ENCODE measurements around the gene POLR2J.
"Not testable (repeated sequence)": the region's sequence is repeated elsewhere in the genome, so short reads cannot be mapped to it uniquely, and the experiment has no call there.

The POLR2J gene

GRCh38 chr7:102514881-102515721 is 36.4 kb upstream of the POLR2J start:
- not testable (repeated sequence) for H3K79me2 ChIP-seq (ENCODE audit: low read length); H3K9me3 ChIP-seq (ENCODE audit: insufficient read depth, low read length); H4K20me1 ChIP-seq (ENCODE audit: insufficient read depth, low read length); H3K27me3 ChIP-seq (ENCODE audit: low read depth, low read length); H2AFZ ChIP-seq (ENCODE audit: low read depth, low read length); H3K36me3 ChIP-seq (replicated peaks; ENCODE audit: low read depth, low read length)
- peak overlapping the region; percentile 77 for H3K27ac ChIP-seq (ENCODE audit: low read length)
- 0 out of 2 replicates have a peak overlapping the region, but pooled peaks have one; percentile 42 for H3K4me3 ChIP-seq (ENCODE audit: low read length)
- H3K9ac ChIP-seq (ENCODE audit: low read length): peak overlapping the region; percentile 33; the same call in 1 of the 2 replicates
- peak overlapping the region; percentile 39; the same call in 1 of the 2 replicates for H3K4me2 ChIP-seq (ENCODE audit: low read length)
- H3K4me1 ChIP-seq (ENCODE audit: low read length): peaks cover 11% of the 10 kb centered on the region

DNA sequence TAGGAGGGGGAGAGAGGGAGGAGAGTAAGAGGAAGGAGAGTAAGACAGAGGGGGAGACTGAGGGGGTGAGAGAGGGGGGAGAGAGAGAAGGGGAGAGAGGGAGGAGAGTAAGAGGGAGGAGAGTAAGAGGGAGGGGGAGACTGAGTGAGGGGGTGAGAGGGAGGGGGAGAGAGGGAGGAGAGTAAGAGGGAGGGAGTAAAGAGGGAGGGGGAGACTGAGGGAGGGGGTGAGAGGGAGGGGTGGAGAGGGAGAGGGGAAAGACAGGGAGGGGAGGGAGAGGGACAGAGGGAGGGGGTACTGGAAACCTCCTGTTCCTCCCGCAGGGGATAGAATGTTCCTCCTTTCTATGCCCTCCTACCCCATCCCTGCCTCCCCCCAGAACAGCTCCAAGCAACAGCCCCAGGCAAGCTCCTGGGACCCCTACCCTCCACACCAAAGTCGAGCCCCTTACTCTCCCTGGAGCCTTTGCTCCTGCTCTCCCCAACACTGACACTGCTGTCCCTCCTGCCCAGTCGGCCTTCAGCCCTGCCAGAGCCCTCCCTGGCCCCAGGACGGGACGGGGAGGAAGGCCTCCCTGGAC is 34.0 kb upstream of the POLR2J start:
- Histone ChIP-seq H3K9ac (ENCODE audit: low read length) (peak overlapping the region; percentile 64), H3K27ac (ENCODE audit: low read length) (peak overlapping the region; percentile 65), H3K4me3 (ENCODE audit: low read length) (peak overlapping the region; percentile 72), H3K4me2 (ENCODE audit: low read length) (peak overlapping the region; percentile 62)
- not testable (repeated sequence) for H2AFZ ChIP-seq (ENCODE audit: low read depth, low read length); H3K27me3 ChIP-seq (ENCODE audit: low read depth, low read length); H4K20me1 ChIP-seq (ENCODE audit: insufficient read depth, low read length); H3K36me3 ChIP-seq (replicated peaks; ENCODE audit: low read depth, low read length); H3K79me2 ChIP-seq (ENCODE audit: low read length); H3K9me3 ChIP-seq (ENCODE audit: insufficient read depth, low read length); H3K4me1 ChIP-seq (ENCODE audit: low read length)

DNA sequence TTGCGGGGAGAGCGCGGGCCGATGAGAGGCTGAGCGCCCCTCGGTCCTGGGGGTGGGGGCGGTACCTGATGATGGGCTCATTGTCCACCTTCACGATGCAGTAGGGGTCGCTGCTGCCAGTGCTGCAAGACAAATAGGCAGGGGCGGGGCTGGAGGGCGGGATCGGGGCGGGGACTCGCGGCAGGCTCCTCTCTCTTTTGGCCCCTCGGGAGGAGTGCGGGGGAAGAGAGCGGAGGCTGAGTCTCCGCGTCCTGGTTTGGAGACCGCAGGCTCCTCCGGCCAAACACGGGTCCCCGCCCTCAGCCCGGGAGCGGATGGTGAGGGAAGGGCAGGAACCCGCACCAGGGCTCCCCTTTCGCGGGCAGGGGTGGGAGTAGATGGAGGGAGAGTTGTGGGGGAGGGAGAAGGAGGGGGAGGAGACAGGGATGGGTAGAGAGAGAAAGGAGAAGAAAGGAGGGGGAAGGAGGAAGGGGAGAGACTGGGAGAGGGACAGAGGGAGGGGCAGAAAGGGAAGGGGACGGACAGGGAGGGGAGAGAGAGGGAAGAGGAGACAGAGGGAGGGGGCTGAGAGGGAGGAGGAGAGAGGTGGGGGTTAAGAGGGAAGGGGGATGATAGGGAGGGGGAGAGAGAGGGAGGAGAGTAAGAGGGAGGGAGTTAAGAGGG is 33.3 kb upstream of the POLR2J start:
- Histone ChIP-seq H3K4me2 (ENCODE audit: low read length) (peak overlapping the region; percentile 62; the same call in 1 of the 2 replicates), H3K4me3 (ENCODE audit: low read length) (peak overlapping the region; percentile 72)
- not testable (repeated sequence) for H3K9me3 ChIP-seq (ENCODE audit: insufficient read depth, low read length)

DNA sequence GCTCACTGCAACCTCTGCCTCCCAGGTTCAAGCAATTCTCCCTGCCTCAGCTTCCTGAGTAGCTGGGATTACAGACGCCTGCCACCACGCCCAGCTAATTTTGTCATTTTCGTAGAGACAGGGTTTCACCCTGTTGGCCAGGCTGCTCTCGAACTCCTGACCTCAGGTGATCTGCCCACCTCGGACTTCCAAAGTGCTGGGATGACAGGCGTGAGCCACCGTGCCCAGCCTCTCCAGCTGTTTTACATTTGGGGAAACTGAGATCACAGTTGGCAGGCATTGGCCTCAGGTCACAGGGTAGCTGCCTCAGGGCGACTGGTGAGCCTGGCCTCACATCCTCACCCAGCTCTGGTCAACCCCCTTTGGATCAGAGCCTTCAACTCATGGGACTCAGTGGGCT is 31.9 kb upstream of the POLR2J start:
- H3K27ac ChIP-seq (ENCODE audit: low read length); H3K4me2 ChIP-seq (ENCODE audit: low read length); H3K27me3 ChIP-seq (ENCODE audit: low read depth, low read length); H3K9me3 ChIP-seq (ENCODE audit: insufficient read depth, low read length); H4K20me1 ChIP-seq (ENCODE audit: insufficient read depth, low read length); H3K4me3 ChIP-seq (ENCODE audit: low read length); H3K36me3 ChIP-seq (replicated peaks; ENCODE audit: low read depth, low read length); H3K79me2 ChIP-seq (ENCODE audit: low read length); H3K9ac ChIP-seq (ENCODE audit: low read length); H3K4me1 ChIP-seq (ENCODE audit: low read length); H2AFZ ChIP-seq (ENCODE audit: low read depth, low read length): not testable (repeated sequence)

More for the DNA sequence above, 33.3 kb upstream of the POLR2J start:
- peak overlapping the region; percentile 65; the same call in 1 of the 2 replicates for H3K27ac ChIP-seq (ENCODE audit: low read length)
- not testable (repeated sequence) for H3K27me3 ChIP-seq (ENCODE audit: low read depth, low read length); H4K20me1 ChIP-seq (ENCODE audit: insufficient read depth, low read length); H3K79me2 ChIP-seq (ENCODE audit: low read length); H3K36me3 ChIP-seq (replicated peaks; ENCODE audit: low read depth, low read length); H2AFZ ChIP-seq (ENCODE audit: low read depth, low read length); H3K4me1 ChIP-seq (ENCODE audit: low read length)
- peak overlapping the region; percentile 64 for H3K9ac ChIP-seq (ENCODE audit: low read length)

GRCh38 chr7:102507410-102508088 is 28.8 kb upstream of the POLR2J start:
- H3K4me1 ChIP-seq (ENCODE audit: low read length); H3K4me2 ChIP-seq (ENCODE audit: low read length); H3K79me2 ChIP-seq (ENCODE audit: low read length); H3K36me3 ChIP-seq (replicated peaks; ENCODE audit: low read depth, low read length); H3K9ac ChIP-seq (ENCODE audit: low read length); H4K20me1 ChIP-seq (ENCODE audit: insufficient read depth, low read length); H3K27ac ChIP-seq (ENCODE audit: low read length); H3K4me3 ChIP-seq (ENCODE audit: low read length); H3K9me3 ChIP-seq (ENCODE audit: insufficient read depth, low read length); H3K27me3 ChIP-seq (ENCODE audit: low read depth, low read length); H2AFZ ChIP-seq (ENCODE audit: low read depth, low read length): not testable (repeated sequence)

- H3K4me1 ChIP-seq (ENCODE audit: low read length); H3K27me3 ChIP-seq (ENCODE audit: low read depth, low read length); H3K79me2 ChIP-seq (ENCODE audit: low read length); H3K36me3 ChIP-seq (replicated peaks; ENCODE audit: low read depth, low read length); H3K4me3 ChIP-seq (ENCODE audit: low read length); H2AFZ ChIP-seq (ENCODE audit: low read depth, low read length); H4K20me1 ChIP-seq (ENCODE audit: insufficient read depth, low read length); H3K4me2 ChIP-seq (ENCODE audit: low read length); H3K27ac ChIP-seq (ENCODE audit: low read length); H3K9me3 ChIP-seq (ENCODE audit: insufficient read depth, low read length); H3K9ac ChIP-seq (ENCODE audit: low read length): not testable (repeated sequence)
These were observed 26.8 kb upstream of the POLR2J start for GRCh38 chr7:102505298-102506185.

GRCh38 chr7:102503141-102503540 is 24.4 kb upstream of the POLR2J start:
- not testable (repeated sequence) for H3K27ac ChIP-seq (ENCODE audit: low read length); H3K4me1 ChIP-seq (ENCODE audit: low read length); H3K79me2 ChIP-seq (ENCODE audit: low read length); H3K27me3 ChIP-seq (ENCODE audit: low read depth, low read length); H3K9me3 ChIP-seq (ENCODE audit: insufficient read depth, low read length); H3K36me3 ChIP-seq (replicated peaks; ENCODE audit: low read depth, low read length); H2AFZ ChIP-seq (ENCODE audit: low read depth, low read length); H4K20me1 ChIP-seq (ENCODE audit: insufficient read depth, low read length); H3K4me2 ChIP-seq (ENCODE audit: low read length); H3K4me3 ChIP-seq (ENCODE audit: low read length); H3K9ac ChIP-seq (ENCODE audit: low read length)

DNA sequence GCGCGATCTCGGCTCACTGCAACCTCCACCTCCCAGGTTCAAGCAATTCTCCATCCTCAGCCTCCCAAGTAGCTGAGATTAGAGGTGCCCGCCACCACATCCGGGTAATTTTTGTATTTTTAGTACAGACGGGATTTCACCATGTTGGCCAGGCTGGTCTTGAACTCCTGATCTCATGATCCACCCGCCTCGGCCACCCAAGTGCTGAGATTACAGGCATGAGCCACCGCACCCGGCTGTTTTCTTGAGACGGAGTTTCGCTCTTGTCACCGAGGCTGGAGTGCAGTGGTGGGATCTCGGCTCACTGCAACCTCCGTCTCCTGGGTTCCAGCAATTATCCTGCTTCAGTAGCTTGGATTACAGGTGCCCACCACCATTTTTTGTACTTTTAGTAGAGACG is 19.6 kb upstream of the POLR2J start:
- not testable (repeated sequence) for H3K4me1 ChIP-seq (ENCODE audit: low read length); H2AFZ ChIP-seq (ENCODE audit: low read depth, low read length); H3K27me3 ChIP-seq (ENCODE audit: low read depth, low read length); H3K4me3 ChIP-seq (ENCODE audit: low read length); H3K36me3 ChIP-seq (replicated peaks; ENCODE audit: low read depth, low read length); H3K9me3 ChIP-seq (ENCODE audit: insufficient read depth, low read length); H3K27ac ChIP-seq (ENCODE audit: low read length); H4K20me1 ChIP-seq (ENCODE audit: insufficient read depth, low read length); H3K79me2 ChIP-seq (ENCODE audit: low read length); H3K4me2 ChIP-seq (ENCODE audit: low read length); H3K9ac ChIP-seq (ENCODE audit: low read length)
